ENCODE results near the gene GSTA4. TPM values are rescaled to one million over a fixed set of nuclear protein-coding genes. Genes with fewer than 3 reads are reported as not detected.

GSTA4 gene, protein sequence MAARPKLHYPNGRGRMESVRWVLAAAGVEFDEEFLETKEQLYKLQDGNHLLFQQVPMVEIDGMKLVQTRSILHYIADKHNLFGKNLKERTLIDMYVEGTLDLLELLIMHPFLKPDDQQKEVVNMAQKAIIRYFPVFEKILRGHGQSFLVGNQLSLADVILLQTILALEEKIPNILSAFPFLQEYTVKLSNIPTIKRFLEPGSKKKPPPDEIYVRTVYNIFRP
- polyA plus RNA-seq (ENCODE audit: insufficient read length in 3 of 3): 100 to 1,000 TPM; 101 to 118 (median 109) TPM
- long read RNA-seq, donor 1, transcript GSTA4-203 (7 exons, 1,334 nt): major isoform, 30 of 45 reads
- long read RNA-seq, donor 1, partial matches to known transcripts: 15 of 45 reads
- long read RNA-seq, donor 1, other reads (novel, unspliced or antisense): 0 of 45 reads
- long read RNA-seq, donor 2, transcript GSTA4-203 (7 exons, 1,334 nt): major isoform, 27 of 48 reads
- long read RNA-seq, donor 2, partial matches to known transcripts: 21 of 48 reads
- long read RNA-seq, donor 2, other reads (novel, unspliced or antisense): 0 of 48 reads
- long read RNA-seq, donor 3, transcript GSTA4-203 (7 exons, 1,334 nt): major isoform, 49 of 76 reads
- long read RNA-seq, donor 3, partial matches to known transcripts: 24 of 76 reads
- long read RNA-seq, donor 3, other reads (novel, unspliced or antisense): 0 of 76 reads
- long read RNA-seq, donor 4, transcript GSTA4-203 (7 exons, 1,334 nt): major isoform, 21 of 44 reads
- long read RNA-seq, donor 4, partial matches to known transcripts: 22 of 44 reads
- long read RNA-seq, donor 4, other reads (novel, unspliced or antisense): 0 of 44 reads
- long read RNA-seq, donor 5: 0 reads
- long read RNA-seq, donor 6, transcript GSTA4-203 (7 exons, 1,334 nt): major isoform, 24 of 64 reads
- long read RNA-seq, donor 6, partial matches to known transcripts: 37 of 64 reads
- long read RNA-seq, donor 6, other reads (novel, unspliced or antisense): 0 of 64 reads
- long read RNA-seq, donor 7, transcript GSTA4-203 (7 exons, 1,334 nt): major isoform, 32 of 71 reads
- long read RNA-seq, donor 7, partial matches to known transcripts: 38 of 71 reads
- long read RNA-seq, donor 7, other reads (novel, unspliced or antisense): 0 of 71 reads
- long read RNA-seq, donor 8: 0 reads
- long read RNA-seq, donor 9, transcript GSTA4-203 (7 exons, 1,334 nt): major isoform, 25 of 43 reads
- long read RNA-seq, donor 9, partial matches to known transcripts: 17 of 43 reads
- long read RNA-seq, donor 9, other reads (novel, unspliced or antisense): 0 of 43 reads
- long read RNA-seq, donor 10, transcript GSTA4-203 (7 exons, 1,334 nt): major isoform, 22 of 61 reads
- long read RNA-seq, donor 10, partial matches to known transcripts: 39 of 61 reads
- long read RNA-seq, donor 10, other reads (novel, unspliced or antisense): 0 of 61 reads
- long read RNA-seq, donor 11, transcript GSTA4-203 (7 exons, 1,334 nt): major isoform, 21 of 37 reads
- long read RNA-seq, donor 11, partial matches to known transcripts: 15 of 37 reads
- long read RNA-seq, donor 11, other reads (novel, unspliced or antisense): 0 of 37 reads
- long read RNA-seq, donor 12, transcript GSTA4-203 (7 exons, 1,334 nt): major isoform, 15 of 26 reads
- long read RNA-seq, donor 12, partial matches to known transcripts: 11 of 26 reads
- long read RNA-seq, donor 12, other reads (novel, unspliced or antisense): 0 of 26 reads
- long read RNA-seq, donor 13: 0 reads
- long read RNA-seq, donor 14, transcript GSTA4-203 (7 exons, 1,334 nt): major isoform, 31 of 47 reads
- long read RNA-seq, donor 14, partial matches to known transcripts: 16 of 47 reads
- long read RNA-seq, donor 14, other reads (novel, unspliced or antisense): 0 of 47 reads
- long read RNA-seq, donor 15, transcript GSTA4-203 (7 exons, 1,334 nt): major isoform, 12 of 23 reads
- long read RNA-seq, donor 15, partial matches to known transcripts: 11 of 23 reads
- long read RNA-seq, donor 15, other reads (novel, unspliced or antisense): 0 of 23 reads
- long read RNA-seq, donor 16, transcript GSTA4-203 (7 exons, 1,334 nt): major isoform, 56 of 105 reads
- long read RNA-seq, donor 16, partial matches to known transcripts: 46 of 105 reads
- long read RNA-seq, donor 16, other reads (novel, unspliced or antisense): 0 of 105 reads

DNA sequence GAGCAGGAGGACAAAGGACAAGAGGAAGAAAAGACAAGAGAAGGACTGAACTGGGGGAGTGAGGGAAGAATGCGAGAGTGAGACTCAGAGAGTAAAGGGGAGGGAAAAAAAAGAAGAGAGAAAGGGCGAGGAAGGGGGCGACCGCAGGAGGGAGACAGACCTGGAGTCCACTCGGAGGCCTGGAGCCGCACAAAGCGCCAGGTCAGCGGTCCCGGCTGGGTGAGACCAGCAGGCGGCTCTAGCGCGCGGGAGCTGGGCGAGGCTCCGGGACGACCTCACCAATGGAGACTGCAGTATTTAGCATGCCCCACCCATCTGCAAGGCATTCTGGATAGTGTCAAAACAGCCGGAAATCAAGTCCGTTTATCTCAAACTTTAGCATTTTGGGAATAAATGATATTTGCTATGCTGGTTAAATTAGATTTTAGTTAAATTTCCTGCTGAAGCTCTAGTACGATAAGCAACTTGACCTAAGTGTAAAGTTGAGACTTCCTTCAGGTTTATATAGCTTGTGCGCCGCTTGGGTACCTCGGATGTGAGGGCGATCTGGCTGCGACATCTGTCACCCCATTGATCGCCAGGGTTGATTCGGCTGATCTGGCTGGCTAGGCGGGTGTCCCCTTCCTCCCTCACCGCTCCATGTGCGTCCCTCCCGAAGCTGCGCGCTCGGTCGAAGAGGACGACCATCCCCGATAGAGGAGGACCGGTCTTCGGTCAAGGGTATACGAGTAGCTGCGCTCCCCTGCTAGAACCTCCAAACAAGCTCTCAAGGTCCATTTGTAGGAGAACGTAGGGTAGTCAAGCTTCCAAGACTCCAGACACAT lies at the start of gene GSTA4:
TSS of gene GSTA4 (minus strand) at position 196 of the 824 bp plus-strand sequence. CDS start 1,041 bp downstream, outside the sequence.
- peak; percentile 89 to 98 (median 95) for DNase-seq (ENCODE audit: extremely low read depth in 1 of 11, low read depth in 9 of 11, low spot score in 4 of 11)

DNA sequence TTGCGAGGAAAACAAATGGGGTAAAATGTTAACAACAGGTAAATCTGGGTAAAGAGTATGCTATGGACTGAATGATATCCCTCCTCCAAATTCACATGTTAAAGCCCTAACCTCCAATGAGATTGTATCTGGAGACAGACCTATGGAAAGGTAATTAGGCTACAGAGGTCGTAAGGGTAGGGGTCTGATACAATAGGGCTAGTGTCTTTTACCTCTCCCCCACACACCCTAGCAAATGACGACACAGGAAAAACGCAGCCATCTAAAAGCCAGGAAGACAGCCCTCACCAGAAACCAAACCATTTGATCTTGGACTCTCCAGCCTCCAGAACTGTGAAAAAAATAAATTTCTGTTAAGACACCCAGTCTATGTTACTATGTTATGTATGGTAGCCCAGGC lies 49.5 kb upstream of the GSTA4 start:
- DNase-seq (ENCODE audit: extremely low read depth in 1 of 11, low read depth in 9 of 11, low spot score in 4 of 11): no peak

DNA sequence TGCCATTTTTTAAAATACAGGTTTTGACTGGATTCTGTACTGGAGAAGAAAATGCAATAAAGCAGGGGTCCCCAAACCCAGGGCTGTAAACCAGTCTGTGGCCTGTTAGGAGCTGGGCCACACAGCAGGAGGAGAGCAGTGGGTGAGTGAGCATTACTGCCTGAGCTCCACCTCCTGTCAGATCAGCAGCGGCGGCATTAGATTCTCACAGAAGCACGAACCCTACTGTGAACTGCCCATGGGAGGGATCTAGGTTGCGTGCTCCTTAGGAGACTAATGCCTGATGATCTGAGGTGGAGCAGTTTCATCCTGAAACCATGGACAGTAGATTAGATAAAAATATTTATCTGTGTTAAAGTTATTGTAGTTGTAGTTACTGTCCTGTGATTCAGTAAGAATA lies 49.0 kb upstream of the GSTA4 start:
- DNase-seq (ENCODE audit: extremely low read depth in 1 of 11, low read depth in 9 of 11, low spot score in 4 of 11): no peak

DNA sequence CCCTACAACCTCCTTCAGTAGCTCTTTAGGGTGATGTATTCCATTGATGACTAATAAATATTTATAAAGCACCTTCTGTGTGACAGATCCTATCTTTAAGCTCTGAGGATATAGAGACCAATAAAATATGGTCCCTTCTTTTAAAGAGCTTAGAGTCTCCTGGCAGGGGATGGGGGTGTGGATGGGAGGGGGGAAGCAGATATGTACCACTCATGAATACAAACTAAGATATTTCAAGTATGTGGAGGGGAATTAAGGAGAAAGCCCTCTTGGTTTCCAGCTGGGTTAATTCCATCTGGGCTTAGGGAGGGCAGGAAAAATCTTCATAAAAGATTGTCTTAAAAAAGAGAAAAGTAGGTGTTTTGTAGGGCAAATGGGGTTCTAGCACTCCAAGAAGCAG lies 48.5 kb upstream of the GSTA4 start:
- no peak for DNase-seq (ENCODE audit: extremely low read depth in 1 of 11, low read depth in 9 of 11, low spot score in 4 of 11)

DNA sequence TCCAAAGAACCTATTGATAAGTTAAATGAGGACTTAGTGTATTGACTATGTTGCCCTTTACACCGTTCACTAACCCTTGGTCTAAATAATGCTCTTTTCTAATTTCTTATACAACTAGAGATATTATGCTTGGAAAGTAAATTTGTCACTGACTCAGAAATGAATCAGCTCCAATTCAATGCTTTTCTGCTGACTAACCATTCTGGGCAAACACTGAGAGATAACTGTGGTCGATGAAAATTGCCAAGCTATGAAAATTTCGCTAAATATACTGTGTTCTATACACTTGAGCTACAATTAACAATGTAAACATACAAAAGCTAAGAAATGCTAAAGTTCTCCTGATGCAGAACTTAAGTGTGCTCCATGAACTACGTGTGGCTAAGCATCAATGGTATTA lies 47.0 kb upstream of the GSTA4 start:
- DNase-seq (ENCODE audit: extremely low read depth in 1 of 11, low read depth in 9 of 11, low spot score in 4 of 11): no peak

DNA sequence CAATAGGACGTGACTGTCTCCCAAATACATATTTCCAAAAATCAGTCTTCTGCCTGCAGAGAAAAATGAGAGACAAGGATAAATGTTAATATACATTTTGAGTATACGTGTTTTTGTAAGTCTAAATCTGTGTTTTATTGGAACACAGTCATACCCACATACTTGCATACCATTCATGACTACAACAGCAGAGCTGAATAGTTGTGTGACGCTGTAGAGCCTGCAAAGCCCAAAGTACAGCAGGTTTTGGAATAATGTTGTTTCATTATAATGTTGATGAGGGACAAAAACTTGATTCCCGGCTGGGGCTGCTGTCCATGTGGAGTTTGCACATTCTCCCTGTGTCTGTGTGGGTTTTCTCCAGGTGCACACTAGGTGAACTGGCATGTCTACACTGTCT lies 46.3 kb upstream of the GSTA4 start:
- no peak for DNase-seq (ENCODE audit: extremely low read depth in 1 of 11, low read depth in 9 of 11, low spot score in 4 of 11)

DNA sequence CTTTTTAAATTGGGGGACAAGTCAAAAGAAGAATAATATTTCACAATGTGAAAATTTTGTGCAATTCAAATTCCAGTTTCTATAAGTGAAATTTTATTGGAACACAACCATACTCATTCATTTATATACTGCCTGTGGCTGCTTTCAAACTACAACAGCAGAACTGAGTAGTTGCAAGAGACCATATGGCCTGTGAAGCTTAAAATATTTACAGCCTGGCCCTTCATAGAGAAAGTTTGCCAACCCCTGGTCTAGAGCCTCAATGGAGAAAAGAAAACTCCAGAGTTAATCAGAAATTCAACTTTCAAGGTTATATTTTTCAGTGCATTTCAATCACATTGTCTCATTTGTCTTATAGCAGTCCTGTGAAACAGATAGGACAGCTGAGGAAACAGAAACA lies 43.5 kb upstream of the GSTA4 start:
- no peak for DNase-seq (ENCODE audit: extremely low read depth in 1 of 11, low read depth in 9 of 11, low spot score in 4 of 11)

DNA sequence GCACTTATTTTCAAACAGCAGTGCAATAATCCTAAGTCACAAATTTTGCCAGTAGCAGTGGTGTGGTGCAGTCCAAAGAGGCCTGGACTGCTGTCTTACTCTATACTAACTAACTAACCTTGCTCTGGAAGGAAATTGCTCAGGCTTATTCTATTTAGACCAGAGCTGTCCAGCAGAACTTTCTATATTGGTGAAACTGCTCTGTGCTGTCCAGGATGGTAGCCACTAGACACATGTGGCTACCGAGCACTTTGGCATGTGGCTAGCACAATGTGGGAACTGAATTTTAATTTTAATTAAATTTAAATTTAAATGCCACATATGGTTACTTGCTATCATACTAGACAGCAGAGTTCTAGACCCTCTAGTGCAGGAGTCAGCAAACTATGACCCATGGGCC lies 43.1 kb upstream of the GSTA4 start:
- no peak for DNase-seq (ENCODE audit: extremely low read depth in 1 of 11, low read depth in 9 of 11, low spot score in 4 of 11)

DNA sequence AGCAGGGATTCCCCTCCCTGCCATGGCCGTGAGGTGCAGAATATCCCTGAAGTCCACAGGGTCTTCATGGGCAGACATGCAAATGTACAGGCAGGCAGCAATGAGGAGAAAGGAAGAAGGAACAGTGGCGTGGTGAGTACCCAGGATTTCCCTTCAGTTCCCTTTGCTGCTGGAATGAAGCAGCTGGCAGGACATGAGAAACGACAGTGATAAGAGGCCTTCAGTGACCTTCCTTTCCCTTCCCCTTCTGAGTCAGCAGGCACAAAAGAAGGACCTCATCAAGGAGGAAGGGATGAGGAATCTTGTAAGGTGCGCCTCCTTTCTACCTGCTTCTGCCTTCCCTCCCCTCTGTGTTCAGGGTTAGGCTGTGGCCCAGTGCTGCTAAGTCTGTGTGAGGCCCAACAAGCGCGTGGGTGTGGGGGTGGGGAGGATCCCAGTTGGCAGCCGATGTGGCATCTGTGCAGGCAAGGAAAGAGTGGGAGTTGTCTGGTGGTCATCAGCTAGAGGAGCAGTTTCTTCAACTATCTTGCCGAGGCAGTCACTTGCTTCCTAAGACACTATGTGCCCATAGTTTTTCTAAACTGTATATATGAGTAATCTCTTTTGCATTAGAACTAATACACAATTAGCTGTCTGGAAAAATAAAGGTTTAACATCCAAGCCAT lies 40.6 kb upstream of the GSTA4 start:
- no peak for DNase-seq (ENCODE audit: extremely low read depth in 1 of 11, low read depth in 9 of 11, low spot score in 4 of 11)

DNA sequence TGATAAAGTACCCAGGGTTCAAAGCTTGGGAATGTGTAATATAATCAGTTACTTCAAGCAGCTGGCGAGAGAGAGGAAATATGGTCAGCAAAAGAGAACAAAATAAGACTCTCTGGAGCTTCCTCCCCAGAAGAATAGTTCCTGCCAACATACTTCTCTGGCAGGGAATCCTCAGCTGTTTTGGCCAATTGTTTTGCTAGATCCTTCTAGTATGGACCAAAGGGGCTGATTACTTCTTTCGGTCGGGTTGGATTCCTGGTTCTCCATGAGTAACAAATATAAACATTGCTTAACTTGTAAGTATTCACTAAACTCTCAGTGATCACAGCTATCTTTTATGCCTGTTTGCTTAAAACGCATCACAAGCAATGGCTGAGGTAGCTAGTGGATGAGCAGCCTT lies 38.7 kb upstream of the GSTA4 start:
- DNase-seq (ENCODE audit: extremely low read depth in 1 of 11, low read depth in 9 of 11, low spot score in 4 of 11): peak in 1 of 11 donors; percentile 7

DNA sequence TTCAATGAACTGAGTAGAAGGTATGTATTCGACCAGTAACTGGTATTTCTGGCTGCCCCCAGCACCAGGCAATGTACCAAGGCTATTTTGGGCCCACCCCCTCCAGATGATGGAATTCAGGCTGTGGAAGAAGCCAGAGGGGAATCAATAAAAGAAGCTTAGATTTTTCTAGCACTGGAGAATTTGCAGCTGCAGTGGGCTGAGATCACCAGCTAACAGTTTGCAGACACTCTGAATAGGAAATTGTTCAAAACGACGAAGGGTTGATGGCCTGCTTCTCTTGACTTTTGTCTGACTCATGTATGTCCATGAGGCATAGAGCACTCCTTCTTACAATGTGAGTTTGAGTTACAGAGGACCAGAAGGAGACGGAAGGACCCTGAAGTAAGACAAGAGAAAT lies 37.8 kb upstream of the GSTA4 start:
- no peak for DNase-seq (ENCODE audit: extremely low read depth in 1 of 11, low read depth in 9 of 11, low spot score in 4 of 11)

DNA sequence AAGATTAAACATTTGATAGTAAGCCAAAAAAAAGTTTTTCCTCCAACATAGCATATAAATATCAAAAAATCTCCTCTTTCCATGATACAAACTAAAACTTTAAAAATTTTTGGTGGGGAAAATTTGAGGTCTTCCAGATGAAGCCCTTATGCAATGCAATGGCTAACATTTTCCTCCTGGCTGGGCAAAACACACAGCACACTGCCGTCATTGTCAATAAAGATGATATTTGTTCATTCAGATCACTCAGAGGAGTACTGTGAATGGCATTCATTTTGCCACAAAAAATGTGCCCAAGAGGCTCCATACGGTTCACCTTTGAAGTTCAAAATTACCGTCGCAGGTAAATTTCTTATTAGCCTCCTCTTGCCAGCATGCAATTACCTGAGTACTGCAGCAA lies 36.2 kb upstream of the GSTA4 start:
- DNase-seq (ENCODE audit: extremely low read depth in 1 of 11, low read depth in 9 of 11, low spot score in 4 of 11): no peak

DNA sequence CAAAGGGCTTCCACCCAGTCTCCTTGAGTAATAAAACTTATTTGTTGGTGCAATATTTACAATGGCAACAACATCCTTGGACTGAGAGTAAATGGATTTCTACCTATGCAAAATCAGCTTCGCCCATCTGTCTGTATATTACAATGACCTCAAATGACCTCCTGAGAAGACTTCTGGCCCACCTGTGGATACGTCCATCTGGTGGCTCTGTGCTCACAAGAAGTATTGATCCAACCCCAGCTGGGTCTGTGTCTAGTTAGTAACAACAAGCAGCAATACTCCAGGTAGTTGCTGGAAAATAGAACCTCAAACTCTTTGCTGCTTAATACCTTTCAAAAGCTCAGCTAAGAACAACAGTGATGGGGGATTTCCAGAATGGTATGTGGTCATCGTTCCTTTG lies 34.7 kb upstream of the GSTA4 start:
- DNase-seq (ENCODE audit: extremely low read depth in 1 of 11, low read depth in 9 of 11, low spot score in 4 of 11): no peak

DNA sequence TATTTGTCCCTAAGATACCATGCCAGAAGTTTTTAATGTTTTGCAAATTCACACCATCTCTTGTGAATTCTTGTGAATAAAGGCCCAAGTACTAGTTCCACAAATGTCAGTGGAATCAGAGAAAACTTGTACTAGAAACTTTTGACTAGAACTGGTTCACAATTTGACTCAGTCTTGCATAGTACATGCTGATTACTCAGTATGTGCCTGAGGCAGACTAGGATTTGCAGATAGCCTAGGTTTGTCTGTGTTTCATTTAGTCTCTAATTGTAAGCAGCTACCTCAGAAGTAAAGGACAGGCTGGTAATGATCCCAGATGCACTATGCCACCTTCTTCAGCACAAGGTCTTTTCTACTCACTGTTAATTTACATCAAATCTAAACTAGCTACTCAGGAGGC lies 34.2 kb upstream of the GSTA4 start:
- no peak for DNase-seq (ENCODE audit: extremely low read depth in 1 of 11, low read depth in 9 of 11, low spot score in 4 of 11)

DNA sequence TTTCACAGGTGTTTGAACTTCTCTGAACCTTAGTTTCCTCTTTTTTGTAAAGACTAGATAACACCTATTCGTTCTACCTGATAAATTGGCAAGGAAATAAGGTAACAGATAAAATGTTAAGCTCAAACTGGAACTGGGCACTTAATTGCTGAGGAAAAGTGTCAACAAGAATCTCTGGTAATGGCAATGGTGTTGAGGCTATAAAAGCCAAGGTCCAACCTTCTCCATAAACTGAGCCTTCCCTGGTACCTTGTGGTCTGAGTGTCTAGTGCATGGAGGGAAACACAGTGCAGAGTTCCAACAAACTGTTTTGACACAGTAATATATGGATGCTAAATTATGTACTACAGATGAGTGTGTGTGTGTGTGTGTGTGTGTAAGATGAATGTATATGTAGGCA lies 33.4 kb upstream of the GSTA4 start:
- no peak for DNase-seq (ENCODE audit: extremely low read depth in 1 of 11, low read depth in 9 of 11, low spot score in 4 of 11)

DNA sequence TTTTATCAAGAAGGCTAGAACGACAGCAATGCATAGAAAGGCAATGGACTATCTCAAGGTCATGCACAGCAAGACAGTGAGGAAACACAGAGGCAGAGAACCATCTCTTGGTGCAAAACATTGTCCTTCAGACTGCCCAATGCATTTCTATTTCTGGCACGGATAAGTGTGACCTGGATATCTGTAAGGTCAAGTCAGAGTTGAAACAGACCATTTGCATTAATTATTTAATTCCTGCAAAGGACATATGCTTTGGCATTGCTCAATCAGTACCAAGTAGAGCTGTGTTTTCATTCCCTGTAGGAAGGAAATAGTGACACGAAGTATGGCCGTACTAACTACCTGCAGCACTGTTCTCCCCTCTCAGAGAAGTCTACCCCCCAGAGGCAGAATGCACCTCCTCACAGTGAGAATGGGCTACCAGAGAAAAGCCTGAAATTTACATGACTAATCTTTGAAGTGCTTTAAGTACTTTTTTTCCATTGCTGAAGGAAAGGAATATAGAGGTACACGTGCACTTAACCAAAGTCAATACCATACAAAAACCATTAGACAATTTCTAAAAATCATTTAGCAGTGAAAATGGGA lies 32.1 kb upstream of the GSTA4 start:
- DNase-seq (ENCODE audit: extremely low read depth in 1 of 11, low read depth in 9 of 11, low spot score in 4 of 11): no peak
